SK-N-SH treated with all-trans-retinoic acid at 6 μM for 48 hours (cell line): ENCODE results near the gene RSF1.

Experiments
- ATAC-seq: fragments of 200-7000 bp; cut with Tn5 transposase; 3 replicates; pipeline ENCODE4 v1.9.1; 2020; ENCODE audit warnings: mild to moderate bottlenecking, moderate library complexity
- ARNTL ChIP-seq: fragments of 450-650 bp; formaldehyde crosslinking; IDR thresholded peaks from 2 replicates; pipeline ENCODE4 v1.5.0; 2020; ENCODE audit warnings: low read depth, mild to moderate bottlenecking, moderate library complexity, borderline replicate concordance
- BACH2 ChIP-seq: fragments of 250-450 bp; sonication (Bioruptor Pico); IDR thresholded peaks from 2 replicates; pipeline ENCODE4 v1.9.0; 2021; ENCODE audit warnings: mild to moderate bottlenecking, borderline replicate concordance
- CSRNP3 ChIP-seq: fragments of 250-450 bp; sonication (Bioruptor Pico); IDR thresholded peaks from 2 replicates; pipeline ENCODE4 v1.5.1; 2021; ENCODE audit warnings: mild to moderate bottlenecking, moderate library complexity
- ESRRG ChIP-seq: fragments of 250-450 bp; sonication (Bioruptor Pico); IDR thresholded peaks from 2 replicates; pipeline ENCODE4 v1.6.1; 2021; ENCODE audit warnings: mild to moderate bottlenecking
- ISL1 ChIP-seq: fragments of 250-450 bp; sonication (Bioruptor Pico); IDR thresholded peaks from 2 replicates; pipeline ENCODE4 v2.1.2; 2022; ENCODE audit warnings: mild to moderate bottlenecking, moderate library complexity
- PATZ1 ChIP-seq: fragments of 250-450 bp; sonication (Bioruptor Pico); IDR thresholded peaks from 2 replicates; pipeline ENCODE4 v1.8.0; 2020; ENCODE audit warnings: mild to moderate bottlenecking, moderate library complexity, borderline replicate concordance
- PPARA ChIP-seq: fragments of 250-450 bp; sonication (Bioruptor Pico); IDR thresholded peaks from 2 replicates; pipeline ENCODE4 v1.5.0; 2020; ENCODE audit warnings: mild to moderate bottlenecking, borderline replicate concordance
- RARB ChIP-seq: fragments of 250-450 bp; sonication (Bioruptor Pico); IDR thresholded peaks from 2 replicates; pipeline ENCODE4 v1.8.0; 2021; ENCODE audit warnings: mild to moderate bottlenecking, moderate library complexity
- TCF4 ChIP-seq: fragments of 250-450 bp; sonication (Bioruptor Pico); IDR thresholded peaks from 2 replicates; pipeline ENCODE4 v1.8.0; 2021; ENCODE audit warnings: mild to moderate bottlenecking, moderate library complexity, borderline replicate concordance
- TOX ChIP-seq: fragments of 250-450 bp; sonication (Bioruptor Pico); IDR thresholded peaks from 2 replicates; pipeline ENCODE4 v1.8.0; 2021; ENCODE audit warnings: mild to moderate bottlenecking, moderate library complexity, borderline replicate concordance
- ZC3H10 ChIP-seq: fragments of 250-450 bp; sonication (Bioruptor Pico); IDR thresholded peaks from 2 replicates; pipeline ENCODE4 v1.5.1; 2021; ENCODE audit warnings: mild to moderate bottlenecking, moderate library complexity
- ZFP3 ChIP-seq: fragments of 250-450 bp; sonication (Bioruptor Pico); IDR thresholded peaks from 2 replicates; pipeline ENCODE4 v1.5.0; 2020; ENCODE audit warnings: mild to moderate bottlenecking, moderate library complexity
- ZFP30 ChIP-seq: fragments of 450-650 bp; formaldehyde crosslinking; IDR thresholded peaks from 2 replicates; pipeline ENCODE4 v1.5.0; 2022; ENCODE audit warnings: mild to moderate bottlenecking, moderate library complexity
- ZNF565 ChIP-seq: fragments of 450-650 bp; formaldehyde crosslinking; conservative IDR thresholded peaks from 2 replicates; pipeline ENCODE4 v1.5.0; 2020; ENCODE audit warnings: low read depth, mild to moderate bottlenecking, moderate library complexity
- ZNF70 ChIP-seq: fragments of 450-650 bp; formaldehyde crosslinking; IDR thresholded peaks from 2 replicates; pipeline ENCODE4 v1.5.0; 2020; ENCODE audit warnings: mild to moderate bottlenecking, moderate library complexity
- ZNF8 ChIP-seq: fragments of 450-650 bp; formaldehyde crosslinking; IDR thresholded peaks from 2 replicates; pipeline ENCODE4 v1.5.0; 2020; ENCODE audit warnings: mild to moderate bottlenecking, moderate library complexity
- TF ChIP-seq, protein P1 (sequence below): fragments of 250-450 bp; sonication (Bioruptor Pico); IDR thresholded peaks from 2 replicates; pipeline ENCODE4 v1.5.0; 2020; ENCODE audit warnings: mild to moderate bottlenecking, moderate library complexity
- TF ChIP-seq, protein P2 (sequence below): fragments of 250-450 bp; sonication (Bioruptor Pico); IDR thresholded peaks from 2 replicates; pipeline ENCODE4 v1.5.1; 2020; ENCODE audit warnings: low read depth, mild to moderate bottlenecking, moderate library complexity

Gene RSF1

GRCh38 chr11:77758331-77758730, 62.2 kb downstream of the RSF1 start:
- ATAC-seq: no peak
- no peak for TF ChIP-seq ARNTL (CRISPR knock-in tag)

GRCh38 chr11:77753230-77753629, 67.3 kb downstream of the RSF1 start:
- ATAC-seq: no peak
- no peak for TF ChIP-seq ZFP30 (CRISPR knock-in tag)
- no peak for TF ChIP-seq BACH2 (CRISPR knock-in tag)
- TF ChIP-seq RARB (CRISPR knock-in tag): no peak
- TF ChIP-seq ESRRG (CRISPR knock-in tag): no peak
- TF ChIP-seq ZNF70 (CRISPR knock-in tag): no peak
- TF ChIP-seq, protein P1, sequence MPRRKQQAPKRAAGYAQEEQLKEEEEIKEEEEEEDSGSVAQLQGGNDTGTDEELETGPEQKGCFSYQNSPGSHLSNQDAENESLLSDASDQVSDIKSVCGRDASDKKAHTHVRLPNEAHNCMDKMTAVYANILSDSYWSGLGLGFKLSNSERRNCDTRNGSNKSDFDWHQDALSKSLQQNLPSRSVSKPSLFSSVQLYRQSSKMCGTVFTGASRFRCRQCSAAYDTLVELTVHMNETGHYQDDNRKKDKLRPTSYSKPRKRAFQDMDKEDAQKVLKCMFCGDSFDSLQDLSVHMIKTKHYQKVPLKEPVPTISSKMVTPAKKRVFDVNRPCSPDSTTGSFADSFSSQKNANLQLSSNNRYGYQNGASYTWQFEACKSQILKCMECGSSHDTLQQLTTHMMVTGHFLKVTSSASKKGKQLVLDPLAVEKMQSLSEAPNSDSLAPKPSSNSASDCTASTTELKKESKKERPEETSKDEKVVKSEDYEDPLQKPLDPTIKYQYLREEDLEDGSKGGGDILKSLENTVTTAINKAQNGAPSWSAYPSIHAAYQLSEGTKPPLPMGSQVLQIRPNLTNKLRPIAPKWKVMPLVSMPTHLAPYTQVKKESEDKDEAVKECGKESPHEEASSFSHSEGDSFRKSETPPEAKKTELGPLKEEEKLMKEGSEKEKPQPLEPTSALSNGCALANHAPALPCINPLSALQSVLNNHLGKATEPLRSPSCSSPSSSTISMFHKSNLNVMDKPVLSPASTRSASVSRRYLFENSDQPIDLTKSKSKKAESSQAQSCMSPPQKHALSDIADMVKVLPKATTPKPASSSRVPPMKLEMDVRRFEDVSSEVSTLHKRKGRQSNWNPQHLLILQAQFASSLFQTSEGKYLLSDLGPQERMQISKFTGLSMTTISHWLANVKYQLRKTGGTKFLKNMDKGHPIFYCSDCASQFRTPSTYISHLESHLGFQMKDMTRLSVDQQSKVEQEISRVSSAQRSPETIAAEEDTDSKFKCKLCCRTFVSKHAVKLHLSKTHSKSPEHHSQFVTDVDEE (CRISPR knock-in tag): no peak
- TF ChIP-seq PPARA (CRISPR knock-in tag): no peak
- TF ChIP-seq ARNTL (CRISPR knock-in tag): no peak
- no peak for TF ChIP-seq ZNF565 (CRISPR knock-in tag)
- no peak for TF ChIP-seq TOX (CRISPR knock-in tag)
- no peak for TF ChIP-seq ISL1
- TF ChIP-seq ZFP3 (CRISPR knock-in tag): no peak

- no peak for ATAC-seq
- no peak for TF ChIP-seq ISL1
- TF ChIP-seq ZNF565 (CRISPR knock-in tag): no peak
- TF ChIP-seq, protein P2, sequence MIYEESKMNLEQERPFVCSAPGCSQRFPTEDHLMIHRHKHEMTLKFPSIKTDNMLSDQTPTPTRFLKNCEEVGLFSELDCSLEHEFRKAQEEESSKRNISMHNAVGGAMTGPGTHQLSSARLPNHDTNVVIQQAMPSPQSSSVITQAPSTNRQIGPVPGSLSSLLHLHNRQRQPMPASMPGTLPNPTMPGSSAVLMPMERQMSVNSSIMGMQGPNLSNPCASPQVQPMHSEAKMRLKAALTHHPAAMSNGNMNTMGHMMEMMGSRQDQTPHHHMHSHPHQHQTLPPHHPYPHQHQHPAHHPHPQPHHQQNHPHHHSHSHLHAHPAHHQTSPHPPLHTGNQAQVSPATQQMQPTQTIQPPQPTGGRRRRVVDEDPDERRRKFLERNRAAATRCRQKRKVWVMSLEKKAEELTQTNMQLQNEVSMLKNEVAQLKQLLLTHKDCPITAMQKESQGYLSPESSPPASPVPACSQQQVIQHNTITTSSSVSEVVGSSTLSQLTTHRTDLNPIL: no peak
- no peak for TF ChIP-seq PATZ1 (CRISPR knock-in tag)
- TF ChIP-seq TOX (CRISPR knock-in tag): no peak
- no peak for TF ChIP-seq PPARA (CRISPR knock-in tag)
- no peak for TF ChIP-seq ZNF8 (CRISPR knock-in tag)
- TF ChIP-seq TCF4 (CRISPR knock-in tag): no peak
Observed at GRCh38 chr11:77752516-77752915, 68.0 kb downstream of the RSF1 start.

DNA sequence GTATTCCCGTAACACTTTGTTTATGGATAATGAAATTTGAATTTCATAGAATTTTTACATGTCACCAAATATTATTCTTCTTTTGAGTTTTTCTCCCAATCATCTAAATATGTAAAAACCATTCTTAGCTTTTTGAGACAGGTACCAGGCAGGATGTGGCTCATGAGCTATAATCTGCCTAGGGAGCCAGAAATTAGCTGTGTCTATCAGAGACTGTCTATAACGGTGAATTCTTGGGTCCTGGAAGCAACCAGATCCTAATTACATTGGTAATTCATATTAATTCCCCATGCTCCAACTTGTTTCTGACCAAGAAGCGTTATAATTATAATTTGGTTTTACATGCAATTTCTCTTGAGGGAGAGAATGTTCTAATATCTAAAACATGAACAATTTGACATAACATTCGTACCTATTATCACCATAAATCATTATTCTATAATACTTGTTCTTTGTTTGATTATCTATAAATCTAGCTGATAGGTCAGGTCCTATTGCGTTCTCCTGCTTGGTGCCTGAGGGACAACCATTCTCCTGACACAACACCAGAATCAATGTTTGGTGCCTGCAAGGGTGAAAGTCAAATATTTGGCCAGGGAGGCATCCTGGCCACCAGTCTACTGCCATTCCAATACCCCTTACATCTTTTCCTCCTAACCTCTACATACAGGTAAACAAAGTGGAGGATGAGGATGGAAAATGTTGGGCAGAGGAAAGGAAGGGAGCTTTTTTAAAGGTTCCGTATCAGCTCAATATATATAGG, 69.9 kb downstream of the RSF1 start:
- no peak for TF ChIP-seq ISL1
- TF ChIP-seq CSRNP3 (CRISPR knock-in tag): no peak
- TF ChIP-seq, protein P2: no peak
- no peak for TF ChIP-seq ZFP3 (CRISPR knock-in tag)
- TF ChIP-seq, protein P1 (CRISPR knock-in tag): no peak
- no peak for TF ChIP-seq RARB (CRISPR knock-in tag)
- no peak for TF ChIP-seq ZNF565 (CRISPR knock-in tag)
- no peak for TF ChIP-seq ZNF70 (CRISPR knock-in tag)
- TF ChIP-seq ZC3H10 (CRISPR knock-in tag): no peak
- TF ChIP-seq PATZ1 (CRISPR knock-in tag): no peak
- no peak for TF ChIP-seq TOX (CRISPR knock-in tag)

More for the DNA sequence above, 69.9 kb downstream of the RSF1 start:
- ATAC-seq: no peak
